ENCODE measurements around the gene GNG7. TPM values are rescaled to one million over a fixed set of nuclear protein-coding genes. Genes with fewer than 3 reads are reported as not detected.
A peak's percentile ranks its signal among the peaks of the same experiment; 100 is the strongest.

Gene GNG7
- total and polyA plus RNA-seq, 10 of the 15 experiments (the other 5 are each of a cell fraction or from before 2014, with no cell fraction given): 1.9 to 13.6 (median 6.5) TPM

DNA sequence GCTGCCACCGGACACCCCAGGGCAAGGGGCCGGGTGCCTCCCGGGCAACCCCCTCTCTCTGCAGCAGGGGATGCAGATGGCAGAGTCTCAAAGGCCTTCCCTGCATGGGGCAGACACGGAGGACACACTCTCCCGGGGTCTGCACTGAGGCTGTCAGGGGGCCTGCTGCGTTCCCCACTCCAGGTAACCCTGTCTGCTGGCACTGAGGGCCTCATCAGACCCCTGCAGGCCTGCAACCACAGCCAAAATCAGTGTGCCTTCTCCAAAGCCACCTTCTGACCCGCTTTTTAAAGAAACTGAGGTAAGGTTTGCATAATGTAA is 93.9 kb downstream of the GNG7 start (continued):
- TF ChIP-seq, protein P1, sequence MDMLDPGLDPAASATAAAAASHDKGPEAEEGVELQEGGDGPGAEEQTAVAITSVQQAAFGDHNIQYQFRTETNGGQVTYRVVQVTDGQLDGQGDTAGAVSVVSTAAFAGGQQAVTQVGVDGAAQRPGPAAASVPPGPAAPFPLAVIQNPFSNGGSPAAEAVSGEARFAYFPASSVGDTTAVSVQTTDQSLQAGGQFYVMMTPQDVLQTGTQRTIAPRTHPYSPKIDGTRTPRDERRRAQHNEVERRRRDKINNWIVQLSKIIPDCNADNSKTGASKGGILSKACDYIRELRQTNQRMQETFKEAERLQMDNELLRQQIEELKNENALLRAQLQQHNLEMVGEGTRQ (IDR thresholded peaks at IDR 0.05; ENCODE audit: borderline replicate concordance, low read depth, low read length): no peak
- TF ChIP-seq LARP7 (IDR thresholded peaks at IDR 0.05) (peak; percentile 46; the same call in 1 of the 2 replicates), CHD4 (IDR thresholded peaks at IDR 0.05) (no peak), ASH2L (IDR thresholded peaks at IDR 0.05; ENCODE audit: borderline replicate concordance, low read depth) (no peak), NR2C1 (IDR thresholded peaks at IDR 0.05) (no peak), TCF3 (IDR thresholded peaks at IDR 0.05; ENCODE audit: borderline replicate concordance, insufficient read depth, low read depth, low read length) (no peak), ETV6 (conservative IDR thresholded peaks at IDR 0.05 in 1 of 2, IDR thresholded peaks at IDR 0.05 in 1 of 2; ENCODE audit: borderline replicate concordance in 1 of 2, low read depth in 1 of 2) (no peak), NBN (IDR thresholded peaks at IDR 0.05) (no peak), ZNF24 (IDR thresholded peaks at IDR 0.05) (no peak)
- TF ChIP-seq, protein P2, sequence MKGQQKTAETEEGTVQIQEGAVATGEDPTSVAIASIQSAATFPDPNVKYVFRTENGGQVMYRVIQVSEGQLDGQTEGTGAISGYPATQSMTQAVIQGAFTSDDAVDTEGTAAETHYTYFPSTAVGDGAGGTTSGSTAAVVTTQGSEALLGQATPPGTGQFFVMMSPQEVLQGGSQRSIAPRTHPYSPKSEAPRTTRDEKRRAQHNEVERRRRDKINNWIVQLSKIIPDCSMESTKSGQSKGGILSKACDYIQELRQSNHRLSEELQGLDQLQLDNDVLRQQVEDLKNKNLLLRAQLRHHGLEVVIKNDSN (IDR thresholded peaks at IDR 0.05; ENCODE audit: borderline replicate concordance, extremely low read length, insufficient read depth, low read depth, low read length): no peak
- TF ChIP-seq, protein P3, sequence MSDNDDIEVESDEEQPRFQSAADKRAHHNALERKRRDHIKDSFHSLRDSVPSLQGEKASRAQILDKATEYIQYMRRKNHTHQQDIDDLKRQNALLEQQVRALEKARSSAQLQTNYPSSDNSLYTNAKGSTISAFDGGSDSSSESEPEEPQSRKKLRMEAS (IDR thresholded peaks at IDR 0.05; ENCODE audit: low read depth, low read length): no peak

Measured in GM12878 (cell line).